K562 (cell line): ENCODE results near the gene ZCCHC14.

Experiments
- CEBPB ChIP-seq: fragments of 450-650 bp; IDR thresholded peaks from 2 replicates; pipeline ENCODE4 v1.6.1; 2016; ENCODE audit warnings: missing genetic modification characterization, missing compliant biosample characterization
- CTCF ChIP-seq, 3 experiments: IDR thresholded peaks in 2 of 3; conservative IDR thresholded peaks in 1 of 3; 2 replicates each; pipeline ENCODE4 v1.5.1; 2011 to 2012; ENCODE audit warnings: low read length in 3 of 3, mild to moderate bottlenecking in 3 of 3, control low read depth in 2 of 3, improper control_type of control experiment in 1 of 3, inconsistent platforms in 1 of 3, low read depth in 1 of 3, mixed read lengths in 1 of 3, moderate library complexity in 1 of 3; ENCODE audit not compliant: insufficient read depth in 2 of 3
- E2F5 ChIP-seq: sonication (generic); formaldehyde crosslinking; IDR thresholded peaks from 2 replicates; pipeline ENCODE4 v1.8.0; 2022; ENCODE audit warnings: mild to moderate bottlenecking, missing genetic modification reagents
- NR2C2 ChIP-seq, 2 experiments: fragments of 200-800 bp in 1 of 2; sonication (Bioruptor generic) in 1 of 2; sonication (generic) in 1 of 2; formaldehyde crosslinking in 1 of 2; IDR thresholded peaks; 2 replicates each; pipeline versions ENCODE4 v1.6.1 to v1.8.0; 2016 to 2022; ENCODE audit warnings: mild to moderate bottlenecking in 1 of 2, missing compliant biosample characterization in 1 of 2, missing genetic modification characterization in 1 of 2, missing genetic modification reagents in 1 of 2
- POLR2A ChIP-seq: fragments of 450-650 bp; conservative IDR thresholded peaks from 2 replicates; pipeline ENCODE4 v1.6.1; 2016
- SP1 ChIP-seq: sonication (generic); formaldehyde crosslinking; IDR thresholded peaks from 2 replicates; pipeline ENCODE4 v1.8.1; 2022; ENCODE audit warnings: mild to moderate bottlenecking, missing genetic modification reagents
- TAF1 ChIP-seq: IDR thresholded peaks from 2 replicates; pipeline ENCODE4 v1.6.1; 2011; ENCODE audit warnings: mild to moderate bottlenecking, low read length, moderate library complexity; ENCODE audit not compliant: insufficient read depth, control insufficient read depth, severe bottlenecking; ENCODE audit errors: extremely low read depth
- ZNF134 ChIP-seq: fragments of 250-450 bp; sonication (Bioruptor Pico); conservative IDR thresholded peaks from 2 replicates; pipeline ENCODE4 v1.4.0; 2020
- ZNF639 ChIP-seq, 2 experiments: fragments of 200-800 bp in 1 of 2; sonication (Bioruptor generic) in 1 of 2; sonication (generic) in 1 of 2; formaldehyde crosslinking in 1 of 2; IDR thresholded peaks in 1 of 2; conservative IDR thresholded peaks in 1 of 2; 2 replicates each; pipeline versions ENCODE4 v1.5.0 to v1.6.1; 2016 to 2020; ENCODE audit warnings: missing compliant biosample characterization in 1 of 2, missing genetic modification characterization in 1 of 2, missing genetic modification reagents in 1 of 2
- ZNF717 ChIP-seq: fragments of 250-450 bp; sonication (Bioruptor Pico); IDR thresholded peaks from 2 replicates; pipeline ENCODE4 v1.5.0; 2021
- ZZZ3 ChIP-seq: fragments of 450-650 bp; IDR thresholded peaks from 2 replicates; pipeline ENCODE4 v1.6.1; 2016; ENCODE audit warnings: antibody characterized with exemption, mild to moderate bottlenecking, moderate library complexity
- TF ChIP-seq, protein P1 (sequence below): sonication (generic); formaldehyde crosslinking; IDR thresholded peaks from 2 replicates; pipeline ENCODE4 v1.8.1; 2022; ENCODE audit warnings: missing genetic modification reagents
- TF ChIP-seq, protein P2 (sequence below), 2 experiments: fragments of 450-650 bp in 1 of 2; IDR thresholded peaks; 2 replicates each; pipeline ENCODE4 v1.6.1; 2011 to 2017; ENCODE audit warnings: low read depth in 2 of 2, antibody characterized with exemption in 1 of 2, borderline replicate concordance in 1 of 2, low read length in 1 of 2, mild to moderate bottlenecking in 1 of 2, mixed read lengths in 1 of 2; ENCODE audit not compliant: control insufficient read depth in 1 of 2
- TF ChIP-seq, protein P3 (sequence below): sonication (generic); formaldehyde crosslinking; IDR thresholded peaks from 2 replicates; pipeline ENCODE4 v1.8.1; 2023; ENCODE audit warnings: mild to moderate bottlenecking, missing genetic modification reagents

- TF ChIP-seq CTCF (IDR thresholded peaks at IDR 0.05 in 2 of 3, conservative IDR thresholded peaks at IDR 0.05 in 1 of 3; ENCODE audit: insufficient read depth in 2 of 3, low read depth in 1 of 3, low read length in 3 of 3) (no peak), SP1 (peak; percentile 57; the same call in 1 of the 2 replicates), E2F5 (CRISPR knock-in tag) (no peak), ZNF639 (CRISPR knock-in tag; conservative IDR thresholded peaks at IDR 0.05 in 1 of 2, IDR thresholded peaks at IDR 0.05 in 1 of 2) (no peak), TAF1 (no peak), CEBPB (tag) (no peak), POLR2A (no peak), ZNF717 (no peak), ZZZ3 (no peak), NR2C2 (CRISPR knock-in tag; IDR thresholded peaks at IDR 0.05) (no peak), NR2C2 (tag; IDR thresholded peaks at IDR 0.05) (no peak), ZNF134 (CRISPR knock-in tag) (no peak)
- TF ChIP-seq, protein P1, sequence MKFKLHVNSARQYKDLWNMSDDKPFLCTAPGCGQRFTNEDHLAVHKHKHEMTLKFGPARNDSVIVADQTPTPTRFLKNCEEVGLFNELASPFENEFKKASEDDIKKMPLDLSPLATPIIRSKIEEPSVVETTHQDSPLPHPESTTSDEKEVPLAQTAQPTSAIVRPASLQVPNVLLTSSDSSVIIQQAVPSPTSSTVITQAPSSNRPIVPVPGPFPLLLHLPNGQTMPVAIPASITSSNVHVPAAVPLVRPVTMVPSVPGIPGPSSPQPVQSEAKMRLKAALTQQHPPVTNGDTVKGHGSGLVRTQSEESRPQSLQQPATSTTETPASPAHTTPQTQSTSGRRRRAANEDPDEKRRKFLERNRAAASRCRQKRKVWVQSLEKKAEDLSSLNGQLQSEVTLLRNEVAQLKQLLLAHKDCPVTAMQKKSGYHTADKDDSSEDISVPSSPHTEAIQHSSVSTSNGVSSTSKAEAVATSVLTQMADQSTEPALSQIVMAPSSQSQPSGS (CRISPR knock-in tag), result no peak
- TF ChIP-seq, protein P2, sequence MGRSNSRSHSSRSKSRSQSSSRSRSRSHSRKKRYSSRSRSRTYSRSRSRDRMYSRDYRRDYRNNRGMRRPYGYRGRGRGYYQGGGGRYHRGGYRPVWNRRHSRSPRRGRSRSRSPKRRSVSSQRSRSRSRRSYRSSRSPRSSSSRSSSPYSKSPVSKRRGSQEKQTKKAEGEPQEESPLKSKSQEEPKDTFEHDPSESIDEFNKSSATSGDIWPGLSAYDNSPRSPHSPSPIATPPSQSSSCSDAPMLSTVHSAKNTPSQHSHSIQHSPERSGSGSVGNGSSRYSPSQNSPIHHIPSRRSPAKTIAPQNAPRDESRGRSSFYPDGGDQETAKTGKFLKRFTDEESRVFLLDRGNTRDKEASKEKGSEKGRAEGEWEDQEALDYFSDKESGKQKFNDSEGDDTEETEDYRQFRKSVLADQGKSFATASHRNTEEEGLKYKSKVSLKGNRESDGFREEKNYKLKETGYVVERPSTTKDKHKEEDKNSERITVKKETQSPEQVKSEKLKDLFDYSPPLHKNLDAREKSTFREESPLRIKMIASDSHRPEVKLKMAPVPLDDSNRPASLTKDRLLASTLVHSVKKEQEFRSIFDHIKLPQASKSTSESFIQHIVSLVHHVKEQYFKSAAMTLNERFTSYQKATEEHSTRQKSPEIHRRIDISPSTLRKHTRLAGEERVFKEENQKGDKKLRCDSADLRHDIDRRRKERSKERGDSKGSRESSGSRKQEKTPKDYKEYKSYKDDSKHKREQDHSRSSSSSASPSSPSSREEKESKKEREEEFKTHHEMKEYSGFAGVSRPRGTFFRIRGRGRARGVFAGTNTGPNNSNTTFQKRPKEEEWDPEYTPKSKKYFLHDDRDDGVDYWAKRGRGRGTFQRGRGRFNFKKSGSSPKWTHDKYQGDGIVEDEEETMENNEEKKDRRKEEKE (IDR thresholded peaks at IDR 0.05; ENCODE audit: borderline replicate concordance in 1 of 2, control insufficient read depth in 1 of 2, low read depth in 2 of 2, low read length in 1 of 2), result no peak
- TF ChIP-seq, protein P3, sequence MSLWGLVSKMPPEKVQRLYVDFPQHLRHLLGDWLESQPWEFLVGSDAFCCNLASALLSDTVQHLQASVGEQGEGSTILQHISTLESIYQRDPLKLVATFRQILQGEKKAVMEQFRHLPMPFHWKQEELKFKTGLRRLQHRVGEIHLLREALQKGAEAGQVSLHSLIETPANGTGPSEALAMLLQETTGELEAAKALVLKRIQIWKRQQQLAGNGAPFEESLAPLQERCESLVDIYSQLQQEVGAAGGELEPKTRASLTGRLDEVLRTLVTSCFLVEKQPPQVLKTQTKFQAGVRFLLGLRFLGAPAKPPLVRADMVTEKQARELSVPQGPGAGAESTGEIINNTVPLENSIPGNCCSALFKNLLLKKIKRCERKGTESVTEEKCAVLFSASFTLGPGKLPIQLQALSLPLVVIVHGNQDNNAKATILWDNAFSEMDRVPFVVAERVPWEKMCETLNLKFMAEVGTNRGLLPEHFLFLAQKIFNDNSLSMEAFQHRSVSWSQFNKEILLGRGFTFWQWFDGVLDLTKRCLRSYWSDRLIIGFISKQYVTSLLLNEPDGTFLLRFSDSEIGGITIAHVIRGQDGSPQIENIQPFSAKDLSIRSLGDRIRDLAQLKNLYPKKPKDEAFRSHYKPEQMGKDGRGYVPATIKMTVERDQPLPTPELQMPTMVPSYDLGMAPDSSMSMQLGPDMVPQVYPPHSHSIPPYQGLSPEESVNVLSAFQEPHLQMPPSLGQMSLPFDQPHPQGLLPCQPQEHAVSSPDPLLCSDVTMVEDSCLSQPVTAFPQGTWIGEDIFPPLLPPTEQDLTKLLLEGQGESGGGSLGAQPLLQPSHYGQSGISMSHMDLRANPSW (CRISPR knock-in tag), result no peak
These were observed 97.5 kb downstream of the ZCCHC14 start for GRCh38 chr16:87395181-87395842.
